GM19324 (cell line): ENCODE data around the gene YAE1.

Source experiments
- ATAC-seq: cut with Tn5 transposase; IDR thresholded peaks from one replicate; pipeline ENCODE4 v1.9.1; 2021; ENCODE audit warnings: mild to moderate bottlenecking, moderate library complexity; ENCODE audit not compliant: unreplicated experiment, low FRiP score

Gene YAE1

DNA sequence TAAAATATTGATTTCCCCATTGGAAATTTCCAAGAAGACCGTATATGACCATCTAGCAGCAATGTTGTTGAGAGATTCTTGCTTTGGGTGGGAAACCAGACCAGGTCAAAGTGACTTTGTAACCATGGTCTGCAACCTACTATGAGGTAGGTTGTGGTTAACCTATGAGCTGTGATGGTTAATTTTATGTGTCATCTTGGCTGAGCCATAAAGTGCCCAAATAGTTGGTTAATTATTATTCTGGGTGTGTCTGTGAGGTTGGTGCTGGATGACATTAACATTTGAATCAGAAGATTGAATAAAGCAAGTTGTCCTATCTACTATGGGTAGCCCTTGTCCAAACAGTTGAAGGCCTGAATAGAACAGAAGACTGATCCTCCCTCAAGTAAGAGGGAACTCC lies 38.9 kb downstream of the YAE1 start:
- no peak for ATAC-seq

DNA sequence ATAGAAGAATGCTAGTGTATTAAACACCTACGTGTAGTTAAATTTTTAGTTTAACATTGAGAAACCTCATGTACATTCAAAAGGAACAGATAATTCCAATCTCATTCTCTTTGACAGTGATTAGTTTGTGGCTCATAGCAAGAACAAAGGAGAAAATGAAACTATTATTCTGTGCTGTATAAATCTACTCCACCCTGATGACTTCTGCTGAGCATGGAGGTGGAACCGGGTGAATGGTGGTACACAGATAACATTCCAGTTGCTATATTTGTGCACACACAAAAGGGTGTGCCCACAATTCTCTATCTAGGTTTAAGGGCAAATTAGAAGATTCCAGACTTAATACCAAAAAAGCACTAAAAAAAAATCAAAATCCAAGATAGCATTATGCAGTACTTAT lies 40.1 kb downstream of the YAE1 start:
- ATAC-seq = no peak

DNA sequence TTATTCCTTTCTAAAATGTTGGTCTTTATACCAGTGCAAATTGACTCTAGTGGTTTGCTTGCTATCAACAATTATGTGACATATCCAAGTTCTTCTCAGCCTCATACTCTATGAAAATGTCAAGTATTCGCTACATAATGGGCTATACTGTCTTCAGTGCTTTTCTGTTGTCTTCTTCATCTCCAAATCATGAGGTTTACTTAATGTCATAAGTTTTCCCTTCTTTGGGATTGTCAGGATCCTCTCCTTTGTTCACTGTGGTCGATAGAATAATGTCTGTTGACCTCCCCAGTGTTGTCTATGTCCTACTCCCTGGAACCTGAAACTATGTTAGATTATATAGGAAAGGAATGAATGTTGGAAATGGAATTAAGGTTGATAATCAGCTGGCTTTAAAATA lies 40.7 kb downstream of the YAE1 start:
- ATAC-seq = no peak

DNA sequence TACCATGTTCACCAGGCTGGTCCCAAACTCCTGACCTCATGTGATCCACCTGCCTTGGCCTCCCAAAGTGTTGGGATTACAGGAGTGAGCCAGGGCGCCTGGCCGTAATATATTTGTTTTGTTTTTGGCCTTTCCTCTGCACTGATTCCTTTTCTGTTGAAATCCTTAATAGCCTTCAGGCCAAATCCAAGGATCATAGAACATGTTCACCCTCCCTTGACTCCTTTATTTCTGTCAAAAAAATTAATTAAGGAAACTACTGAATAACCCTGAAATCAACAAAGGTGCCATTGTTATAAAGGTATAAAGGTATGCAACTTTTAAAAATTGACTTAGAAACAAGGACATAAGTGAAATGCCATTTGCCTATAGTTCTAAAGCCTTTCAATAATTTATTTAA lies 41.7 kb downstream of the YAE1 start:
- no peak for ATAC-seq

DNA sequence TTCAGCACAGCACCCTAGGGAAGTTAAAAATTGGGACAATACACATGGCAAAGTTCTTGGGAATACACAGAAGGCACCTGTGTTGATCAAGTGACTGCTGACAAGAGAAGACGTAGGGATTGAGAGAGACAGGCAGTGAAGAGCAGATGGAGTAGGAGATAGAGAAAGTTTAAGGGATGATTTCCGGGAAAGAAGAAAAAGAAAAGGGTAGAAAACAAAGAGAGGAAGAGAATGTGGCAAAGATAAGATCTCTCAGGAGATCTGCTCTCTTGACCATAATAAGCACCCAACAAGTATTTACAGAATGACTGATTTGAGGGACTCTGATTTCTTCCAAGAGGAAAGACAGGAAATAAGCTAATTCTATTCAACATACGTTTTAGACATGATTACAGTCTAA lies 42.1 kb downstream of the YAE1 start:
- ATAC-seq = no peak

DNA sequence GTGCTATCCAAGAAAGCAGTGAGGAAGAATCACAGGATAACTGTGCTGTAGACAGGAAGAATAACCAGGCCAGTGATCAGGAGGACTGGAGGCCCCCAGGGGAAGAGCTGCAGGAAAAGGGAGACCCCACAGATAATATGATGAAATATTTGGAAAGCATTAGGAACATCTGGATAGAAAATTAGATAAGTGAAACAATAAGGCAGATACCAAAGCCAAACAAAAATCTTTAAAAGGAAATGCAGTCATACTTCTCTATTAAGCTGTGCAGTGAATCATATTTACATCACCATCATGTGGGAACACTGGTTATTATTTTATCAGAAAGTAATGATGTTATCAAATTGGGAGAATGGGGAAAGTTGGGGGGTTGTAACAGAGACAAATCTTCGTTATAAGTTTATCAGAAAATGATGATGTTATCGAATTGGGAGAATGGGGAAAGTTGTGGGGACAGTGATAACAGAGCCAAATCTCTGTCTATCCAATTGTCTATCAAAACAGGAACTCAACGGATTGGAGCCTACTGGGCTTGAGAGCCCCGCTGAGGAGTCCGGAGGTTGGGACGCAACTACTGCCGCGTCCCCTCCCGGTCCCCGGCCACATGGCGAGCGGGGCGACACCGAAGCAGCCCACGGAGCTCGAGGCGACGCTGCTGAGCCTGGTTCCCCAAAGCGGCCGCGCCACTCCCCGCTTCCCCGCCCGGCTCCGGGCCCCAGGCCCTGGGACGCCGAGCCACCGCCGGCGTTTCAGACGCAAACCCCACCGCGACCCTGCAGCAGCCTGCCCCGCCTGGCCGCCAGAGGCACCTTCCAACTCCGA lies 43.1 kb downstream of the YAE1 start:
- no peak for ATAC-seq

DNA sequence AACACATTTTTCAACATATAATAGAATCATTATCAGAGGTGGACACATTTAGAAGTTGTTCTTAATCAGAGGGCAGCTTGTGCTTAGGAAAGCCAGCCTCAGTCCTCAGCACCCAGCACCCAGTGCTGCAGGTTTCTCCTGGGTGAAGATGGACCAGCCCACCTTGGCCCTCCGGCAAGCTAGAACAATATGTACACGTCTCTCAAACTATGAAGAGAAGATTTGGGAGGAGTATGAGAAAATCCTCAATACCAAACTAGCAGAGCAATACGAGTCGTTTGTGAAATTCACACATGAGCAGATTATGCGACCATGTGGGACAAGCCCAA lies 43.7 kb downstream of the YAE1 start:
- ATAC-seq = no peak

DNA sequence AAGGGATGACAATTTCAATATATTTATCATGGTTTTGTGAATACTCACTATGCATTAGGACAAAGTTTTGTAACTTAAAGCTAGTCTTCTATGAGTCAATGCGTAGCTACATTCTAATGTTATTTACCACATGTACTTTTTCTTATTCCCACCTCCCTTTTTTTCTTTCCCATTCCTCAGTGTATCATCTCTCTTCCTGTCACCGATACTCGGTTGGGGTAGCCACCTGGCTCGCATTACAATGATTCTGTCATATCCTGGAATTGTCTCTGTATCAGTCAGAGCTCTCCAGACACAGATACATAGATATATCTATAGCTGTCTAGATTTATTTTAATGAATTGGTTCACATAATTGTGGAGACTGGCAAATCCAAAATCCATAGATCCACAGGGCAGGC lies 47.4 kb downstream of the YAE1 start:
- no peak for ATAC-seq

DNA sequence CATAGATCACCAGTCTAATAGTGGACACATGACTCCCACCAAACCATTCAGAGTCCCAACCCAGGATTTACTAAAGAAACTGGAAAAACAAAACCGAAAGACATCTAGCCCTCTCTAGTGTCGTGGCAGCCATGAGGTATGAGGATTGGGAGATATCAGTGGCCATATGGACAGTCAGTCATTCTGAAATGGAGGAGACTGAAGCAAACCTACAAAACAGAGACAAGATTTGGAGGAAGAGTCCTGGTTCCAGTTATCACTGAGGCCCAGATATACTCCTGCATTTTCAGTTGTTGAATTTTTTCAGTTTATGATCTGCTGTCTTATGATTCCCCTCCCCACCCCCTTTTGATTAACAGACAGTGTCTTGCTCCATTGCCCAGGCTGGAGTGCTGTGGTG lies 48.1 kb downstream of the YAE1 start:
- ATAC-seq = no peak

DNA sequence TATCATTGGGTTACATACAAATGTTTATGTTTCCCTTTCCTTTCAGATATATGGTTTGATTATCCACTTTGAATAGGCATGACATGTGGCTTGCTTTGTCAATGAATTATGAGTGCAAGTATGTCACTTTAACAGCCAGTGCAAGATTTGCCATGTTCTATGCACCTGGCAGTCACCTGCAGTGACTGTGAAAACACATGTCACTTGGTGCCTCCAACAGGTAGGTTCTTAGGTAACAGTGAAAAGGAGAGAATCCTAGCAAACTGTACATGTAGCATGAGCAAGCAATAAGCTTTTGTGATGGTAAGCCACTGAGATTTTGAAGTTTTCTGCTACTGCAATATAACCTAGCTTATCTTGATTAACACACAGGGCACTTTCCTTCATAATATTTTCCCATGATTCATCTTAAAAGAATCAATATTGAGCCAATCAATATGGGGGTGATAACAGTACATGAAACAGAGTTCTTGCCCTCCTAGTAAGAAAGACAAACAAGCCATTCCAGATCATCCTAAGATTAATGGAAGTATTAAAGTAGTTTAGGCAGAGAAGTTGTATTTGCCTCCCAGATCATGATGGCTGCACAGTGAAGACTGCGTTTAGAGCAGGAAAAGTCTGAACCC lies 49.3 kb downstream of the YAE1 start:
- ATAC-seq = no peak

DNA sequence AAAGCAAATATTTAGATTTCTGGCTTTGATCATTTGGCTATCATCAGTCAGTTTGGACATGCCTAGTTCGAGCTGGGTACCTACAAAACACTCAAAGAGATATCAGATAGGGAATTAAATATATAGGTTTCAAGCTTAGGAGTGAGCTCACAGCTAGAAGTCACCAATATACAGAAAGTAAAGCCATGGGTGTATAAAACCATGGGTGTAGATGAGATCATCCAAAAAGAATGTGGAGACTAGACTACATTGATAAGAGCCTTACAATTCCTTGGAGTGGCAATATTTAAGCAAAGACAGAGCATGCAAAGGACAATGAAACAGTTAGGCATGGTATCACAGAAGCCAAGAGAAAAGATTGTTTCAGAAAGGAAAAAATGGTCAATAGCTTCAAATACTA lies 49.9 kb downstream of the YAE1 start:
- ATAC-seq = no peak

DNA sequence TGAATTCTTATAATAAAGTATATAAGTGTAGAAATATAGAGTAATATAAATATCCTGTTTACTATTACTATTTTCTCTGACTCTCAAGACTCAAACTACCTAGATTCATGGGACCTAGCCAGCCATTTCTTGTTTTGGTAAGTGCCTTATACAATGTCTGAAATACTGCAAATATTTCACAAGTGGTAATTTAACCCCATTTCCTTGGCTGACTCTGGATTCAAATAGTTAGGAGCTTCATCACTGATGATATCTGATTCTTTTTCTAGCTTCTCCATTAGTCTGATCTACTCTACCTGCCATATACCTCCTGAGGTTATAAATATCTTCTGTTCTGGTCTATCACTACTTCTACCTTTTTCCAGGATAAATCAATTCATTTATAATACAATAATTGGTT lies 50.8 kb downstream of the YAE1 start:
- ATAC-seq = no peak

DNA sequence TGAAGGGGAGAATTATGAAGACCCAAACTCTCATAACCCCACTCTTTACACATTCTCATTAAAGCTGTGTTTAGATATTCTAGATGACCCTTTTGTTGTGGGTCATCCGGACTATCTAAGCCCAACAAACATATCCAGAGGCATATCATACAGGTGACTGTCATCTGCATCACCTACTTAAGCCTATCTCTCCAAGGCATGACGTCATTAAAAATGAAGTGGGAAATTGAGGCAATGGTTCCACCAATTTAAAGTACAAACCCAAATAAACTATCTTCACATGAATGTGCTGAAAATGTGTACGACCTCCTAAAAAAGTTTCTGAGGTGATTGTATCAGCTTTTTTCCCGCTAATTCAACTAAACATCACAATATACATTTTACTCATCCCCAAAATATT lies 52.7 kb downstream of the YAE1 start:
- no peak for ATAC-seq

DNA sequence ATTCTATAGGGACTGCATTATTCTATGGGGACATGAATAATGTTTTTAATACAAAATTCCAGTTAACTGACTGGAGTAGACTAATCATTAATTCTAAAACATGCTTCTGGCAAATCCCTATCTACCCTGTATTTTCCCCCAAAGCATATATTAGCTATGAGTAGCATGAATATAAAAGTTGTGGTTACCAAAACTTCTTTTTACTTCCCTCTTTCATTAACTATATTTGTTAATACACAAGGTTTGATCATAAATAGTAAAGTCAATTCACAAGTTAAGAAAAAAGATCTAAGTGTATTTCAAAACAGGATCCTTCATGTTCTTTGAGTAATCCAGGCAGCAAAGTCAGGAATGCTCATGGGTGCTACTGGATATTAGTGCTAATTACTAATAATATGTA lies 54.3 kb downstream of the YAE1 start:
- ATAC-seq = no peak

DNA sequence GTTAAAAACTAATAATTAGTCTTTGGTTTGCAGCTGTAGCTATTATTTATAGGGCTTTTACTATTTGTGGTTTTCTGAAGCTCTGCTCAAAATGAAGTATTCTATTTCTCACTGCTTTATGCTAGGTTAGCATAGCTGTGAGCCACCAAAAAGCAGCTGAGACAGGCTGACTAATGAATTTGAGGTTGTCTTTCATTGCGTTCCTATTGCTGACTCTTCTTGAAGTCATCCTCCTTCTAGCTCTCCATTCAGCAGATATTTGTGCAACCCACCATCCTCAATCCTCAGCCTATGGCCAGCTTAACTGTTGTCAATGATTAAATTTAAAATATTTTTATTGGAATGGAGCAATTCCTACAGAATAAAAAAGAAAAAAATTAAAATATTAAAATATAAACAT lies 55.1 kb downstream of the YAE1 start:
- no peak for ATAC-seq

DNA sequence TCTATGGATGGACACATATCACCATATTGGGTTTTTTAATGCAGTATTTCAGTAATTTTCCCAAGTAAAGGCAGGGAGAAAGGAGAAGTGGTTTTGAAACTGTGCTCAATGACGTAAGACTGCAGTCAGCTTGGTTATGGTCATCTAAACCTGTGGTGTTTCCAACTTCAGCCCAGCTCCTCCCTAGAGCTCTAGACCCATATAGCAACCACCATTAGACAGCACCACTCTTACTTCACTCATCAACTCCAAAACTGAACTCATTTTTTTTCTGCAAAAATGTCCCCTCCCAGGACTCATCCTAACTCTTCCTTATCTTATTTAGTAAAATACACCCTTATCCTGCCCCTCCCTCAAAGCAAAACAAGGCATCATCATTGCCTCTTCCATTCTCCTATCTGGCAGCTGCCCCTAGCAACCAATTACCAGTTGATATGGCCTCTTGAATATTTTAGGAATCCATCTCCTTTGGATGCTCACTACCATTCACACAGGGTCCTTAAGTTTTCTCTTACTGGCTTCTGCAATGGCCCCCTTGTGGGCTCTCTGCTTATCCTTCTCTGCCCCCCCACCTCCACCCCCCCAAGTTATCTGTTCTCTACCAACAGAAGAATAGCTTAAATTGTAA lies 55.7 kb downstream of the YAE1 start:
- ATAC-seq = no peak
